CD4-positive, alpha-beta T cell treated with Interleukin-4 for 4 hours (primary cell): ENCODE measurements around the gene DTX1.

Experiments used
- DNase-seq: peaks from one replicate; pipeline ENCODE4 v3.0.0-alpha.2; 2020

The DTX1 gene

GRCh38 chr12:113056381-113056630 is 224 bp upstream of the DTX1 start:
- no peak for DNase-seq

GRCh38 chr12:113057565-113058485 is 1.3 kb downstream of the DTX1 start:
- no peak for DNase-seq

- DNase-seq, result no peak
Observed at GRCh38 chr12:113058553-113058952, 2.0 kb downstream of the DTX1 start.

GRCh38 chr12:113059071-113059595 is 2.6 kb downstream of the DTX1 start:
- DNase-seq, result no peak

GRCh38 chr12:113060336-113060960 is 3.9 kb downstream of the DTX1 start:
- no peak for DNase-seq

GRCh38 chr12:113061061-113061694 is 4.6 kb downstream of the DTX1 start:
- DNase-seq, result no peak

GRCh38 chr12:113062502-113063395 is 6.2 kb downstream of the DTX1 start:
- DNase-seq, result no peak

GRCh38 chr12:113063396-113064350 is 7.1 kb downstream of the DTX1 start:
- no peak for DNase-seq

GRCh38 chr12:113064395-113065125 is 8.0 kb downstream of the DTX1 start:
- DNase-seq, result no peak

- no peak for DNase-seq
Observed at GRCh38 chr12:113065126-113066007, 8.8 kb downstream of the DTX1 start.

GRCh38 chr12:113066813-113067400 is 10.4 kb downstream of the DTX1 start:
- DNase-seq, result no peak

GRCh38 chr12:113067987-113068935 is 11.7 kb downstream of the DTX1 start:
- DNase-seq, result no peak

- DNase-seq, result no peak
Observed at GRCh38 chr12:113069149-113069548, 12.6 kb downstream of the DTX1 start.

GRCh38 chr12:113069751-113070116 is 13.2 kb downstream of the DTX1 start:
- no peak for DNase-seq

GRCh38 chr12:113070117-113070906 is 13.8 kb downstream of the DTX1 start:
- no peak for DNase-seq

GRCh38 chr12:113071135-113072112 is 14.9 kb downstream of the DTX1 start:
- no peak for DNase-seq
